ENCODE results near the gene PLPP4. TPM values are rescaled to one million over a fixed set of nuclear protein-coding genes. Genes with fewer than 3 reads are reported as not detected.

The PLPP4 gene
- total and polyA plus RNA-seq, 2 experiments from 2014 or later = 30.0 to 34.4 TPM

GRCh38 chr10:120540486-120540885 is 83.5 kb downstream of the PLPP4 start:
- H3K4me1 ChIP-seq (ENCODE audit: insufficient read depth) = no peaks in the 10 kb centered on the region
- no peak overlapping the region for H3K4me2 ChIP-seq (ENCODE audit: unreplicated experiment)
- H3K9ac ChIP-seq = no peak overlapping the region
- TF ChIP-seq EZH2phosphoT487 (IDR thresholded peaks at IDR 0.05; ENCODE audit: insufficient read depth, low read depth) (no peak), EZH2 (IDR thresholded peaks at IDR 0.05; ENCODE audit: insufficient read depth, poor library complexity, severe bottlenecking) (no peak)
- H4K20me1 ChIP-seq (ENCODE audit: insufficient read depth) = no peaks in the 10 kb centered on the region
- H3K9me3 ChIP-seq (ENCODE audit: low read depth) = no peaks in the 10 kb centered on the region
- in situ Hi-C loops (cut with MboI) = no loop called here
- H3K4me3 ChIP-seq = no peak overlapping the region
- no peak overlapping the region for H3K27ac ChIP-seq
- no peaks in the 10 kb centered on the region for H3K27me3 ChIP-seq (replicated peaks; ENCODE audit: insufficient read depth)
- WGBS, 2 experiments (ENCODE audit: low coverage in 1 of 2, low lambda C conversion rate in 2 of 2, missing lambda C conversion rate in 2 of 2) = 91 to 98% methylated on average over 3 of the region's 3 CpGs
- H3K79me2 ChIP-seq (ENCODE audit: insufficient read depth) = no peaks in the 10 kb centered on the region
- DNase-seq = no peak
- H3K36me3 ChIP-seq (ENCODE audit: low read depth) = no peaks in the 10 kb centered on the region
- H3F3A ChIP-seq (ENCODE audit: insufficient read depth) = no peaks in the 10 kb centered on the region
- H3K9me2 ChIP-seq (ENCODE audit: insufficient read depth) = no peaks in the 10 kb centered on the region
- H2AFZ ChIP-seq = no peak overlapping the region

DNA sequence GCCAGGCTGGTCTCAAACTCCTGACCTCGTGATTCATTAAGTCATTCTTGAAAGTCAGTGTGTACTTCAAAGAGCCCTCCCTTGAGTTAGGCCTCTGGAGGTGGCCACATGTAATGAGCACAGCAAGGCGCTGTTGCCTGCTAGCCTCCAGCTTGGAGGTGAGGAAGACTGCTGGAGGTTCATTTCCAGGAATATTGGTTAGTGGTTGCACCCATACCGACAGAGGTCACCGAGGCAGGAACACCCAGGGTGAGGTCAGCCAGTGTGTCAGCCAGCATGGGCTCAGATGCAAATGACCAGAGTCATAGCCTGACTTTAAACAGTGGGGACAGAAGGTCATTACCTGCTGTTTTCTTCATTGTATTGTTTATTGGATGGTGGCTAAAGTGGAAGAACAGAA is 85.0 kb downstream of the PLPP4 start:
- H3K4me3 ChIP-seq = no peak overlapping the region
- no peaks in the 10 kb centered on the region for H4K20me1 ChIP-seq (ENCODE audit: insufficient read depth)
- no peak overlapping the region for H3K9ac ChIP-seq
- H3K79me2 ChIP-seq (ENCODE audit: insufficient read depth) = no peaks in the 10 kb centered on the region
- DNase-seq = no peak
- no peaks in the 10 kb centered on the region for H3F3A ChIP-seq (ENCODE audit: insufficient read depth)
- no peaks in the 10 kb centered on the region for H3K36me3 ChIP-seq (ENCODE audit: low read depth)
- H3K4me1 ChIP-seq (ENCODE audit: insufficient read depth) = no peaks in the 10 kb centered on the region
- in situ Hi-C loops (cut with MboI) = no loop called here
- H3K27me3 ChIP-seq (replicated peaks; ENCODE audit: insufficient read depth) = no peaks in the 10 kb centered on the region
- TF ChIP-seq EZH2 (IDR thresholded peaks at IDR 0.05; ENCODE audit: insufficient read depth, poor library complexity, severe bottlenecking) (no peak), EZH2phosphoT487 (IDR thresholded peaks at IDR 0.05; ENCODE audit: insufficient read depth, low read depth) (no peak)
- no peaks in the 10 kb centered on the region for H3K9me2 ChIP-seq (ENCODE audit: insufficient read depth)
- WGBS, 2 experiments (ENCODE audit: low coverage in 1 of 2, low lambda C conversion rate in 2 of 2, missing lambda C conversion rate in 2 of 2) = 60 to 62% methylated on average over 4 of the region's 4 CpGs
- H3K9me3 ChIP-seq (ENCODE audit: low read depth) = no peaks in the 10 kb centered on the region
- no peak overlapping the region for H3K4me2 ChIP-seq (ENCODE audit: unreplicated experiment)
- no peak overlapping the region for H2AFZ ChIP-seq
- H3K27ac ChIP-seq = no peak overlapping the region

DNA sequence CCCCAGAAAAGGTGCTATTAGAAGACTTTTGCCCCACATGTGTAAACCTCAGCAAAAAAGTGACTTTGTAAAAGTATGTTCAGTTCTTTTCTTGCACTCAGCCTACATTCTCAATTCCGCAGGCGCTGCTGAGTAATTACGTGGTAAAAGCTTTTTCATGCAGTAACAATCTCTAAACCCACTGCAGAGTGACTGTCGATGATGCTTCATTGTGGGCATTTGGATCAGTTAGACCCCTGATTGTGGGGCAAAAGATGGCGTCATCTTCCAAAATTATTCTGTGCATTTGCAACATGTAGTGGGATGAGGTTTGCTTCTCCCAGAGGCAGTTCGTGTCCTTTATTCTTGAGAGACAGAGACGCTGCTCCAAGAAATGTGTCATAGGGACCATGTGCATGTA is 85.6 kb downstream of the PLPP4 start:
- in situ Hi-C loops (cut with MboI) = no loop called here
- Histone ChIP-seq H4K20me1 (ENCODE audit: insufficient read depth) (no peaks in the 10 kb centered on the region), H3K9me2 (ENCODE audit: insufficient read depth) (no peaks in the 10 kb centered on the region), H3K4me3 (no peak overlapping the region), H3K9me3 (ENCODE audit: low read depth) (no peaks in the 10 kb centered on the region), H3K27ac (no peak overlapping the region), H3K79me2 (ENCODE audit: insufficient read depth) (no peaks in the 10 kb centered on the region), H3K36me3 (ENCODE audit: low read depth) (no peaks in the 10 kb centered on the region), H3K4me2 (ENCODE audit: unreplicated experiment) (no peak overlapping the region), H3K9ac (no peak overlapping the region), H3F3A (ENCODE audit: insufficient read depth) (no peaks in the 10 kb centered on the region), H3K4me1 (ENCODE audit: insufficient read depth) (no peaks in the 10 kb centered on the region), H3K27me3 (replicated peaks; ENCODE audit: insufficient read depth) (no peaks in the 10 kb centered on the region), H2AFZ (no peak overlapping the region)
- no peak for DNase-seq
- 84 to 87% methylated on average over 7 of the region's 7 CpGs for WGBS, 2 experiments (ENCODE audit: low coverage in 1 of 2, low lambda C conversion rate in 2 of 2, missing lambda C conversion rate in 2 of 2)
- no peak for TF ChIP-seq EZH2 (IDR thresholded peaks at IDR 0.05; ENCODE audit: insufficient read depth, poor library complexity, severe bottlenecking)
- TF ChIP-seq EZH2phosphoT487 (IDR thresholded peaks at IDR 0.05; ENCODE audit: insufficient read depth, low read depth) = no peak

- Histone ChIP-seq H3K27ac (no peak overlapping the region), H2AFZ (no peak overlapping the region), H3K36me3 (ENCODE audit: low read depth) (no peaks in the 10 kb centered on the region), H4K20me1 (ENCODE audit: insufficient read depth) (no peaks in the 10 kb centered on the region), H3K4me2 (ENCODE audit: unreplicated experiment) (no peak overlapping the region), H3K9ac (no peak overlapping the region), H3K79me2 (ENCODE audit: insufficient read depth) (no peaks in the 10 kb centered on the region), H3F3A (ENCODE audit: insufficient read depth) (no peaks in the 10 kb centered on the region), H3K4me1 (ENCODE audit: insufficient read depth) (no peaks in the 10 kb centered on the region), H3K27me3 (replicated peaks; ENCODE audit: insufficient read depth) (no peaks in the 10 kb centered on the region), H3K9me3 (ENCODE audit: low read depth) (no peaks in the 10 kb centered on the region), H3K9me2 (ENCODE audit: insufficient read depth) (no peaks in the 10 kb centered on the region), H3K4me3 (no peak overlapping the region)
- TF ChIP-seq EZH2phosphoT487 (IDR thresholded peaks at IDR 0.05; ENCODE audit: insufficient read depth, low read depth) (no peak), EZH2 (IDR thresholded peaks at IDR 0.05; ENCODE audit: insufficient read depth, poor library complexity, severe bottlenecking) (no peak)
- no peak for DNase-seq
- WGBS, 2 experiments (ENCODE audit: low coverage in 1 of 2, low lambda C conversion rate in 2 of 2, missing lambda C conversion rate in 2 of 2) = 92% methylated on average over 2 of the region's 2 CpGs
- in situ Hi-C loops (cut with MboI) = no loop called here
Observed at GRCh38 chr10:120543291-120543690, 86.3 kb downstream of the PLPP4 start.

GRCh38 chr10:120548210-120548609 is 91.2 kb downstream of the PLPP4 start:
- no peak for DNase-seq
- H3K79me2 ChIP-seq (ENCODE audit: insufficient read depth) = no peaks in the 10 kb centered on the region
- H2AFZ ChIP-seq = no peak overlapping the region
- no peaks in the 10 kb centered on the region for H3K4me1 ChIP-seq (ENCODE audit: insufficient read depth)
- H3K27me3 ChIP-seq (replicated peaks; ENCODE audit: insufficient read depth) = no peaks in the 10 kb centered on the region
- H3F3A ChIP-seq (ENCODE audit: insufficient read depth) = no peaks in the 10 kb centered on the region
- no peaks in the 10 kb centered on the region for H3K36me3 ChIP-seq (ENCODE audit: low read depth)
- in situ Hi-C loops (cut with MboI) = no loop called here
- H4K20me1 ChIP-seq (ENCODE audit: insufficient read depth) = no peaks in the 10 kb centered on the region
- no peak overlapping the region for H3K27ac ChIP-seq
- H3K4me3 ChIP-seq = no peak overlapping the region
- H3K9me2 ChIP-seq (ENCODE audit: insufficient read depth) = no peaks in the 10 kb centered on the region
- H3K4me2 ChIP-seq (ENCODE audit: unreplicated experiment) = no peak overlapping the region
- H3K9me3 ChIP-seq (ENCODE audit: low read depth) = no peaks in the 10 kb centered on the region
- WGBS, 2 experiments (ENCODE audit: low coverage in 1 of 2, low lambda C conversion rate in 2 of 2, missing lambda C conversion rate in 2 of 2) = 65 to 76% methylated on average over 4 of the region's 4 CpGs
- H3K9ac ChIP-seq = no peak overlapping the region
- no peak for TF ChIP-seq EZH2 (IDR thresholded peaks at IDR 0.05; ENCODE audit: insufficient read depth, poor library complexity, severe bottlenecking)
- TF ChIP-seq EZH2phosphoT487 (IDR thresholded peaks at IDR 0.05; ENCODE audit: insufficient read depth, low read depth) = no peak

All from GM23248 (cell line).